Measurements from ENCODE around the gene TFF3.

TFF3 gene

GRCh38 chr21:42330380-42331371 is 15.5 kb upstream of the TFF3 start:
- H3K27ac ChIP-seq, result peak overlapping the region; percentile 47
- TF ChIP-seq ZFX (IDR thresholded peaks at IDR 0.05) (no peak), CTCF (conservative IDR thresholded peaks at IDR 0.05) (0 out of 2 replicates have a peak, but pooled peaks have one; percentile 6)

- TF ChIP-seq CTCF (conservative IDR thresholded peaks at IDR 0.05) (no peak), ZFX (IDR thresholded peaks at IDR 0.05) (no peak)
- H3K27ac ChIP-seq, result no peak overlapping the region
These were observed 9.7 kb upstream of the TFF3 start for GRCh38 chr21:42324896-42325295.

GRCh38 chr21:42321845-42322244 is 6.6 kb upstream of the TFF3 start:
- TF ChIP-seq ZFX (IDR thresholded peaks at IDR 0.05), result no peak
- no peak for TF ChIP-seq CTCF (conservative IDR thresholded peaks at IDR 0.05)
- H3K27ac ChIP-seq, result no peak overlapping the region

GRCh38 chr21:42321231-42321630 is 6.0 kb upstream of the TFF3 start:
- H3K27ac ChIP-seq, result no peak overlapping the region
- TF ChIP-seq CTCF (conservative IDR thresholded peaks at IDR 0.05) (no peak), ZFX (IDR thresholded peaks at IDR 0.05) (no peak)

GRCh38 chr21:42320791-42321190 is 5.6 kb upstream of the TFF3 start:
- H3K27ac ChIP-seq, result no peak overlapping the region
- TF ChIP-seq ZFX (IDR thresholded peaks at IDR 0.05) (no peak), CTCF (conservative IDR thresholded peaks at IDR 0.05) (no peak)

- TF ChIP-seq CTCF (conservative IDR thresholded peaks at IDR 0.05) (no peak), ZFX (IDR thresholded peaks at IDR 0.05) (no peak)
These were observed 4.8 kb upstream of the TFF3 start for GRCh38 chr21:42319851-42320572.

GRCh38 chr21:42319376-42319775 is 4.2 kb upstream of the TFF3 start:
- TF ChIP-seq CTCF (conservative IDR thresholded peaks at IDR 0.05), result no peak
- TF ChIP-seq ZFX (IDR thresholded peaks at IDR 0.05), result no peak
- H3K27ac ChIP-seq, result no peak overlapping the region

More at GRCh38 chr21:42319851-42320572, 4.8 kb upstream of the TFF3 start:
- no peak overlapping the region for H3K27ac ChIP-seq

All from C4-2B (cell line).